Spleen (tissue), 7 donors: ENCODE results near the gene PKM.

Experiments used
- CTCF ChIP-seq, 11 experiments: fragments of 200-600 bp in 7 of 11; fragments of 450-650 bp in 4 of 11; sonication (generic) in 4 of 11; IDR thresholded peaks in 8 of 11; conservative IDR thresholded peaks in 3 of 11; 1 replicate in 7 of 11; 2 replicates in 4 of 11; pipeline versions ENCODE4 v1.4.0 to v1.8.0; 2016 to 2021; ENCODE audit warnings: antibody characterized with exemption in 11 of 11, inconsistent platforms in 4 of 11, mild to moderate bottlenecking in 1 of 11
- POLR2A ChIP-seq, 3 donors: fragments of 450-650 bp; IDR thresholded peaks; one replicate each; pipeline ENCODE4 v1.5.1; 2017; ENCODE audit warnings: antibody characterized with exemption in 3 of 3, mild to moderate bottlenecking in 1 of 3
- donor health status: DM: no; HTN: no; CAD: no; lungs with moderate emphysema.
- donor health status: DM: no; HTN: no; CAD: no.
- donor health status: DM: no; HTN: no; CAD: no.

DNA sequence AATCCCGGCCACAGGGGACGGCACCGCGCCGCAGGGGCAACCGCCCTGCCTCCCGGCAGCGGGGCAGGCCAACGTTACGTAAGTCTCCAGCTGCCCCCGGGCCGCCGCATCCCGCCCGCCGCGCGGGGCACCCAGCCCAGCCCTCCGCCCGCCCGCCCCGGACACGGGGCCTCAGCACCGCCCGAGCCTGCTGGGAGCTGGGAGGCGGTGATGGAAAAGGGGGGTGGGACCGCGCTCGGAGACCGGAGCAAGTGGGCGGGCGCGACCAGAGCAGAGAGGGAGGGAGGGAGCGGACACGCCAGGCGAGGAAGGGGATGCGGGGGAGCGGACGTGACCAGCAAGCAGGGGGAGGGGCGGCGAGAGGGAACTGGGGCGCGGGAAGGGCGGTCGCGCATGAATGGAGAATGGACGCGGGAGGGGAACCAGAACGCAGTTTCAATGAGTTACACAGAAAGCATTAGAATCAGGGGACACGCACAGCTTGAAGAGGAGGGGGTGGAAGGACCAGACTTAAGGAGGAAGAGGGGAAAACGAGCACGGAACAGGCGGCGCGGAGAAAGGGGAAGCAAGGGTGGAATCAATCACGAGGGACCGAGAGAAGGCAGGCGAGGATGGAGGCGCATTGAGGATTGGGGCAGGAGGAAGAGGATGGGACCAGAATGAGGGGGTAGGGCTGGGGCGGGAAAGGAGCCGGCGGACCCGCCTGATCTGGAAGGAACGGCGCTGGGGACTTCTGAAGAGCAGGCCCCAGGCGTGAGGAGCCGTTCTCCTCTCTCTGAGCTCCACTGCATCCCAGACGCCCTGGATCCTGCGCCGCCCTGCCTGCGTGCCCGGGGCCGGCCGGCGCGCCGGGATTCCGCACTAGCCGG, 559 bp downstream of the PKM start:
- TF ChIP-seq CTCF (IDR thresholded peaks at IDR 0.05 in 8 of 11, conservative IDR thresholded peaks at IDR 0.05 in 3 of 11) (peak in 1 of 11 experiments; percentile 39), POLR2A (IDR thresholded peaks at IDR 0.05) (no peak)
